Right forelimb (tissue), 1 donor: ENCODE data around the gene NRAP.

Experiments used
- DNase-seq: peaks from one replicate; pipeline ENCODE4 v3.0.0-alpha.2; 2018

NRAP gene

GRCh38 chr10:113557424-113557862 is 106.4 kb downstream of the NRAP start:
- DNase-seq = no peak

DNA sequence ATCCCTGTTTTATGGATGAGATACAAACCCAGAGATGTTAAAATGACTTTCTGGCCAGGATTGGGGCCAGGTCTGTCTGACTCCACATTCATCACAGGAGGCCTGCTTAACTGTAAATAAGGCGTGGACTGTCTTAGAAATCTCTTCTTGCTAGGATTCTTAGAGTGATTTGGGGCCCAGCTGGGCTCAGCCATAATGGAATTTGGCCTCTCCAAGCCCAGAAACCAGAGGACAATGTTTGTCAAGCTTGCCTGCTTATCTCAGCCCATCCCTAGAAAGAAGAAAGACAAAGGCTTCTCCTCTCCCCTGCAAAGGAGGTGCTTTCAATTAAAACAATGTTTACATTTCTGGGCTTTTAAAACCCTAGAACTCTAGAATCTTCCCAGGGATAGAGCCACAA is 108.1 kb downstream of the NRAP start:
- DNase-seq = no peak

GRCh38 chr10:113555245-113555644 is 108.6 kb downstream of the NRAP start:
- DNase-seq = no peak

DNA sequence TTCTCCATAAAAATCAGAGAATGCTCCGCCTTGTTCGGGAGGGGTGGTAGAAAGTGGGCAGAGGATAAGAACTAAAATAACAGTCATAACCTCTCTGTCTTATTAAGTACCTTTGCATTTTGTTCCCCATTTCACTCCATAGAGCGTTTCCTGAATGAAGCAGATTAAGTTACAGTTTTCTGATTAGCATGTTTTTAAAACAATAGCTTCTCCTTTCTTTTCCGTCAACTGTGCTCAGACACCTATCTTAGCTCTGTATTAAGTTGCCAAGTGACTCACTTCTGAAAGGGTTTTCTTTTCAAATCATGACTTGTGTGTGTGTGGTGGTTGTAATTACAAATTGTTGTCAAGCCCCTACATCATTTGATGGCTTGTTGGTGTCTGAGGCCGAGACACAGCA is 109.6 kb downstream of the NRAP start:
- no peak for DNase-seq

GRCh38 chr10:113553149-113553548 is 110.7 kb downstream of the NRAP start:
- DNase-seq = no peak

GRCh38 chr10:113552701-113553100 is 111.1 kb downstream of the NRAP start, which contains the start of gene HABP2:
Gene HABP2, plus strand, starts transcription at chr10:113553053. Its CDS starts 69 bp downstream, at chr10:113553122.
- DNase-seq = no peak

GRCh38 chr10:113552014-113552413 is 111.8 kb downstream of the NRAP start:
- DNase-seq = no peak

GRCh38 chr10:113550365-113550764 is 113.5 kb downstream of the NRAP start:
- no peak for DNase-seq

GRCh38 chr10:113549856-113550255 is 114.0 kb downstream of the NRAP start:
- no peak for DNase-seq

DNA sequence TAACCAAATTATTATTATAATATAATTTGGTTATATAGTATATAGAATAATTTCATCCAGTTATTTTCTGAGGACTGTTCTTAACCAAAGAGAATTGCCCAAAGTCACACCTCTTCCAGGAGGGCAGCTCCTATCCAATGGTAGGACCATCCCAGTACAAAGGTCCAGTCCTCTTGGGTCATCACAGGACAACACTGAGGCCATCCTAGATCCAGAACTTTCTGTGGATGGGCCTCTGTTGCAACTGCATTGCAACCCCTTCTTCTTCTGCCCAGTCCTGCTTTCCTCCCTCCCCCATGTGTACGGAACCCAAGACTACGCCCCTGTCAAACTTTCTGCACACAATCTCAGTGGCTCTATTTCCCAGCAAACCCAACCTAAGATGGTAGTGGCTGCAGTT is 116.4 kb downstream of the NRAP start:
- DNase-seq = no peak

DNA sequence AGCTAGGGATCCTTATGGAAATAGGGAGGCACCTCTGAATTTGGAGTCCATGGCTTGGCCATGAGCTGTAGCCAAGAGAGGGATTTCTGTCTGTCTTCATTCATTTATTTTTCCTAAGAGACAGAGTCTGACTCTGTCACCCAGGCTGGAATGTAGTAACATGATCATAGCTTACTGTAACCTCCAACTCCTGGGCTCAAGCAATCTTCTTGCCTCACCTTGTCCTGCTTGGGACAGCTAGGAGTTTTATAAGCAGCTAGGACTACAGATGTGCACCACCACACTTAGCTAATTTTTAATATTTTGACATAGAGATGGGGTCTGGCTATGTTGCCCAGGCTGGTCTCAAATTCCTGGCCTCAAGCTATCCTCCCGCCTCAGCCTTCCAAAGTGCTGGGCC is 119.4 kb downstream of the NRAP start:
- no peak for DNase-seq

DNA sequence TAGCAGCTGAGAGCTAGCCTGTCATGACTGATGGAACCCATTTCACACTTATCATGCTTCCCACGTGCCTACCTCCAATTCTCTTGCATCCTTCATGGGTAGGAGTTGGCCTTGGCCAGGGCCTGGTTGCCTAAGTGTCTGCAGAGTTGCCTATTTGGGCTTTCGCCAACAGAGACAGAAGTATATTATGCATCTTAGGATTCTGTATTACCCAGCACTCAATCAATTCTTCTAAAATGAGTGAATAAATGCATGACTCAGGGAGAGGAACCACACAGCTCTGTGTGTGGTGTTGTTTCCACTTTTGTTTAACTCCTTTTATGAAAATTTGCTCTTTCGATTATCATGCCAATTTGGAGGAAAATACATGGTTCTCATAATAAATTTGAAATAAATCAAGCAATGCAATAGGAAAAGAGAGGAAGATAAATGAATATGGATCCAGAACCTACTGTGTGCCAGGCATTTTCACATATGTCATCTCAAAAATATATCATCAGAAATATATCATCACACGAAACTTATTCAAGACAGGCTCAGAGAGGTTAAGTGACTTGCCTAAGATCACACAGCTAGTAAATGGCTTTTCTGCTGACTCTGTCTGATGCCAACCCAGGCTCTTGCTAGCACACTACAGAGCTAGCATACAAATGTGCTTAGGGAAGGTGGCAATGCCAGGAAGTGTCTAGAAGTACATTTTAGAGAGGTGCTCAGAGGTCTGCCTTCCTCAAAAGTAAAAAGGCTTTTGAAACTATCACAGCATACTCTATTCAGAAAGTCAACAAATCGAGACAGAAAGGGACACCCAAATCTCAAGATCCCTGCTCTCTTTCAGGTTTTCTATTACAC is 120.5 kb downstream of the NRAP start:
- DNase-seq = no peak

- DNase-seq = no peak
Observed at GRCh38 chr10:113541549-113541927, 122.3 kb downstream of the NRAP start.

- DNase-seq = no peak
Observed at GRCh38 chr10:113540845-113541548, 122.8 kb downstream of the NRAP start.

DNA sequence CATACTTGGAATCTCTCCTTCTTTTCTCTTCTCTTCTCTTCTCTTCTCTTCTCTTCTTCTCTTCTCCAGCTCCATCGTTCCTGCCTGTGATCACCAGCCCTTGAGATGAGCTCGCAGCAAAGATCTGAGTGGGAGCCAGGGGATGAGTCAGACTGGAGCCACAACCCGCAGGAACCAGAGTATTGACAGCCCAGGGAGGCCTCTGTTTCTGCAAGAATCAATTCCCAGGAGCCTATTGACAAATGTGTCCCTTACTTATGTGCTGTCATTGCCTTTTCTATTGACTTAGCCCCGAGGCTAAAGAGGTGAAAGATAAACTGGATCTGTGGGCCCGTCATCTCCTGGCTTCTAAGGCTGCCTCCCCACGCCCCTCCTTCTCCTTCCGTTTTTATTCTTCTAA is 124.1 kb downstream of the NRAP start:
- no peak for DNase-seq
